ENCODE results near the gene BCL7A.
"Not testable (repeated sequence)": the region's sequence is repeated elsewhere in the genome, so short reads cannot be mapped to it uniquely, and the experiment has no call there.

Gene BCL7A

DNA sequence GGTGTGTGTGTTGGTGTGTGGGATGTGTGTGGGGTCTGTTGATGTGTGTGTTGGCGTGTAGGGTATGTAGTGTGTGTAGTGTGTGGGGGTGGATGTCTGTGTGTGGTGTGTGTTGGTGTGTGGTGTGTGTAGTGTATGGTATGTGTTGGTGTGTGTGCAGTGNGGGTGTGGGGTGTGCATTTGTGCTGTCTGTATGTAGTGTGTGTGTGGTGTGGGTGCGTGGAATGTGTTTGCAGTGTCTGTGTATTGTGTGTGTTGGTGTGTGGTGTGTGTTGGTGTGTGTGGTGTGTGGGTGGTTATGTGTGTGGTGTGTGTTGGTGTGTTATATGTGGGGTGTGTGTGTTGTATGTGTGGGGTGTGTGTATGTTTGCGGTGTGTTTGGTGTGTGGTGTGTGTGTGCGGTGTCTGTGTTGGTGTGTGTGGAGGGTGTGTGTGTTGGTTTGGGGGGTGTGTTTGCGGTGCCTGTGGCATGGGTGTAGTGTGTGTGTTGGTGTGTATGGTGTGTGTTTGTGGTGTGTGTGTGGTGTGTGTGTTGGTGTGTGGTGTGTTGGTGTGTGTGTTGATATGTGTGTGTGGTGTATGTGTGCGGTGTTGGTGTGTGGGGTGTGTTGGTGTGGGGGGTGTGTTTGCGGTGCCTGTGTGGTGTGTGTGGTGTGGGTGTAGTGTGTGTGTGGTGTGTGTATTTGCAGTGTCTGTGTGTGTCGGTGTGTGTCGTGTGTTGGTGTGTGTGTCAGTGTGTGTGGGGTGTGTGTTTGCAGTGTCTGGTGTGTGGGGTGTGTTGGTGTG lies 71.6 kb downstream of the BCL7A start:
- no peak for DNase-seq (ENCODE audit: low read depth in 2 of 2)

DNA sequence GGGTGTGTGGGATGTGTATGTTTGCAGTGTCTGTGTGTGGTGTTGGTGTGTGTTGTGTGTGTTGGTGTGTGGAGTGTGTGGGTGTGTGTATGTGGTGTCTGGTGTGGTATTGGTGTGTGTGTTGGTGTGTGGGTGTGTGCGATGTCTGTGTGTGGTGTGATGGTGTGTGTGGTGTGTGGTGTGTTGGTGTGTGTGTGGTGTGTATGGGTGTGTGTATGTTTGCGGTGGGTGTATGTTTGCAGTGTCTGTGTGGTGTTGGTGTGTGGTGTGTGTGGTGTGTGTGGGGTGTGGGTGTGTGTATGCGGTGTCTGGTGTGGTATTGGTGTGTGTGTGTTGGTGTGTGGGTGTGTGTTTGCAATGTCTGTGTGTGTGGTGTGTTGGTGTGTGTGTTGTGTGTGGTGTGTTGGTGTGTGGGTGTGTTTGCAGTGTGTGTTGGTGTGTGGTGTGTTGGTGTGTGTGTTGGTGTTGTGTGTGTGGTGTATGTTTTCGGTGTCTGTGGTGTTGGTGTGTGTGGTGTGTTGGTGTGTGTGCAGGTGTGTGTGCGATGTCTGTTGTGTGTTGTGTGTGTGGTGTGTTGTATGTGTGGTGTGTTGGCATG lies 72.6 kb downstream of the BCL7A start:
- no peak for DNase-seq (ENCODE audit: low read depth in 2 of 2)

DNA sequence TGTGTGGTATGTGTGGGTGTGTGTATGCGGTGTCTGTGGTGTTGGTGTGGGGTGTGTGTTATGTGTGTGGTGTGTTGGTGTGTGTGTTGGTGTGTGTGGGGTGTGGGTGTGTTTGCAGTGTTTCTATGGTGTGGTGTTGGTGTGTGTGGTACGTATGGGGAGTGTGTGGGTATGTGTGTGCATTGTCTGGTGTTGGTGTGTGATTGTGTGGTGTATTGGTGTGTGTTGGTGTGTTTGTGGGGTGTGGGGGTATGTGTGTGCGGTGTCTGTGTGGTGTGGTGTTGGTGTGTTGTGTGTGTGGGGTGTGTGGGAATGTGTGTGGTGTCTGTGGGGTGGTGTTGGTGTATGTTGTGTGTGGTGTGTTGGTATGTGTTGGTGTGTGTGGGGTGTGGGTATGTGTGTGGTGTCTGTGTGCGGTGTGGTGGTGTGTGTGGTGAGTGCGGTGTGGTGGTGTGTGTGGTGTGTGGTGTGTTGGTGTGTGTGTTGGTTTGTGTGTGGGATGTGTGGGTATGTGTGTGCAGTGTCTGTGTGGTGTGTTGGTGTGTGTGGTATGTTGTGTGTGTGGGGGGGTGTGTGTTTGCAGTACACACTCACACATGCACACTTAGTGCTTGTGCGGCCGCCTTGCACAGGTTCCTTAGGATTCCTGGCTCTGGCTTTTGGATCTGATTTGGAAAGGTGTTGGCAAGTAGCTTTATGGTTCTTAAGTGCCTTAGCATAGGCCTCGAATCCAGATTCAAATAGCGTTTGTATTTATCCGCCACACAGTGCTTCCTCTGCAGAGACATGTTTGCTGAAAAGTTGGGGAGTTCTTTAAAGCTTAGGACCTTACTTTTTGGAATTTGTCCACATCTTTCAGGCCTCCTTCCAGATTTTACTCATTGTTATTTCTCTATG lies 73.3 kb downstream of the BCL7A start:
- no peak for DNase-seq (ENCODE audit: low read depth in 2 of 2)

DNA sequence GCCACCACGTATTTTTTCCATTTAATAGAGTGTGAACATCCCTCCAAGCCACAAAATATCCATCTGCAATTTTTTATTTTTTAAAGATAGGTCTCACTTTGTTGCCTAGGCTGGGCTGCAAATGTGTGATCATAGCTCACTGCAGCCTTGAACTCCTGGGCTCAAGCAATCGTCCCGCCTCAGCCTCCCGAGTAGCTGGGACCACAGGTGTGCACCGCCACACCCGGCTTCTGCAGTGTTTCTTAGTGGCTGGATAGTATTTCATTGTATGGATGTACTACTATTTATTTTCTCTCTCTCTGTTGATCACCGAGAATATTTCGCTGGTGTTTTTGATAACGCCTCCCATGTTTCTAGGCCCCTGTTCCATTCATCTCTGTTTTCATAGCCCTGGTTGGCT lies 74.3 kb downstream of the BCL7A start:
- DNase-seq (ENCODE audit: low read depth in 2 of 2), result no peak

DNA sequence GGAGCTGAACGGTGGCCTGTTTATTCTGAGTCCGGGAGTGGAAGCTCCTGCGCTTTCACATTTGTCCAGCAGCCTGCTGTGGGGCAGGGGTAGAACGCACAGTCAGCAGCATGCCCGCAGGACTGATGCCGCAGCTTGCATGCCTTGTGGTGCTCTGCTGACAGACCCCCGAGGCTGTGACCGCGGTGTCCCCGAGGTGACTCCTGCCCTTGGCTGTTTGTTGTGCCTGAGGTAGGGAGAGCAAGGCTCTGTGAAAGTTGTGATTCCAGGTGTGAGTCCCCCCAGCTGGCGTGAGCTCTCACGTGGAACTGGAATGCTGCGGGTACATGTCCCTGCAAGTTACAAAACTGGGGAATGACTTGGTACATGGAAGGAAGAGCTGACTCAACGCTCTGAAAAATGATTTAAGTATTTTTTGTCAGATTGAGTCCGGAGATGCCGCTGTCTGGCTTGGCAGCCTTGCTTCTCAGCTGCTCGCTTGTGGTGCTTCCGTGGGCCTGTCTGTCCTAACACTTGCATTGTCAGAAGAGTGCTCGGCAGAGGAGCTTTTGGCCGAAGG lies 75.0 kb downstream of the BCL7A start:
- no peak for DNase-seq (ENCODE audit: low read depth in 2 of 2)

DNA sequence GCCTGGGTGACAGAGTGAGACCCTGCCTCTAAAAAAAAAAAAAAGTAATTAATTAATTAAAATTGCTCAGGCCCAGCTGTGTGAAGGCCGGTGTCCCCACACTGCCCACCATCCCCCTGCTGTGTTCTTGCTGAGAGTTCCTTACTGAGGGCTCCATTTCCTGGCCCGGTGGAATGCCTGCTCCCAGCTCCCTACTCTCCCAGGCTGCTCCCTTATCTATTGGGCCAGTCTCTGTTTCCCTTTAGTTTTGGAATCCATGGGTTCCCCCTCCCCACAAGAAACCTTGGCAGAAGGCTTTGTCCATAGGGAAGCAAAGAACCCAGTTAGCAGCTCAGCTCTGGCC lies 75.9 kb downstream of the BCL7A start:
- DNase-seq (ENCODE audit: low read depth in 2 of 2), result no peak

DNA sequence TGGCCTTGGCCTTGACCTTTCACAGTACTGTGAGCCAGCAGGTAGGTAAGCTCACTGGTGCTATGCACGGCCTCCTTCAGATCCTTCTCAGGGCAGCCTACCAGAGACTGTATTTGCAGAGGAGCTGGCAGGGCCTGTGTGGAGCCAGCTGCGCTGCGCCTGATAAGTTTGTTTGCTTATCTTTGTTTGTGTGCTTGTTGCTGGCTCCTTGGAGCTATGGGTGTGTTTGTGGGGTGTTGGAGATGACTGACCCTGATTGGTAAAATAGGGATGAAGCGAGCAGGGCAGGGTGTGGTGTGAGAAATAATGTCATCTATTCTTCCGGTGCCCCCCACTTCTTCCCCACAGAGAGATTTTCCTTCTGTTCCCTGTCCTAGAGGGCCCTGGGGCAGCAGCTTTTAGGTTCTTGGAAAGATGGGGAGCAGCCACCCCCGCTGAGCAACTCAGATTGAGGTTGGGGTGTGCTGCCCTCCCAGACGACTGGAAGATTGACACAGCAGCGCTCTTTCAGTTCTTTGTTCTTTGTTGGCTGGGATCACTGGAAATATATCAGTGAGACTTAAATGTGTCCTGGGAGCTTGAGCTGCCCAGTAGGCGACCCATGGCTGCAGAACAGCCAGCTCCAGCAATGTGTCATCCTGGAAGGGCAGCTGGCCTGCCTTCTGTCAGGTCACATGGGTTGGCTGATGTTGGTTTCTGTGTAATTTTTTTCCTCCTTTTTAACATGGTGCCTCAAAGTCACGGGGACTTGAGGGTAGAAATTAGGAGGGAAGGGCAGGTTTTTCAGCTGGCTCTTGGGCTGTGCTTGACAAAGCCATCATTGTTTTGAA lies 76.5 kb downstream of the BCL7A start:
- DNase-seq (ENCODE audit: low read depth in 2 of 2), result no peak

DNA sequence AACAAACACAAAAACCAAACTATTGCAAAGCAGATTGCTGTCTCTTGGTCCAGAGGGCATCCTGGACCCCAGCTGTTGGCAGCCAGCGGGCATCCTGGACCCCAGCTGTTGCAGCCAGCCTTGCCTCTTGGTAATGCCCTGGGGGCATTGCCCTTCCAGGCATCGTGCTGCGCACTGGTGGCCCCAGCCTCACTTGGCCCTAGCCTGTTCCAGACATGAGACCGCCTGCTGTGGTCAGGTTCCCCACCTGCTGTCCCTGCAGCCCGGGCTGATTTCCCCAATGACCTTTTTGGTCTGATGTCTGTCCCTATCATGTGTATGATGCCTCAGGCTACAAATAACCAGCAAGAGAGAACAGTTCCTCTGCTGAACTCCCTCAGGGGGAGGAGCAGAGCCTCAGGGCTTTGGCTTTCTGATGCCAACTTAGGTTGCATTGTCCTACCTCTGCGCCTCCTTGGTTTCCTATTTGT lies 77.6 kb downstream of the BCL7A start:
- DNase-seq (ENCODE audit: low read depth in 2 of 2), result no peak

DNA sequence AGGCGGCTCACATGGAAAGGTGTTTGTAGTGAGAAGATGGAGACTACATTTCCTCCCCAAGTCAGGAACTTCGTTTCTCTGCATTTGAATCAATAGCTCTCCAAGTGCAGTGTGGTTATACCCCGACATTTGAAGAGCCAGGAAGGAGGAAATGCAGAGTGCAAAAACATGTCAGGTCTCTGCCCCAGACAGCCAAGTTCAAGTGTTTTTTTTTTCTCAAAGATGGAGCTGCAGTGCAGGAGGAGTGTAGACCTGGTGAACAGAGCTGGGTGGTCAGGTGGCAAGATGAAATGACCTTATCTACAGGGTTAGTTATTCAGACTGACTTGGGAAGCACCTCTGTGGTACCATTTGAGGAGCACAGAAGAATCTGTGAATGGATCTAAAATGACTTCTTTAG lies 78.2 kb downstream of the BCL7A start:
- no peak for DNase-seq (ENCODE audit: low read depth in 2 of 2)

DNA sequence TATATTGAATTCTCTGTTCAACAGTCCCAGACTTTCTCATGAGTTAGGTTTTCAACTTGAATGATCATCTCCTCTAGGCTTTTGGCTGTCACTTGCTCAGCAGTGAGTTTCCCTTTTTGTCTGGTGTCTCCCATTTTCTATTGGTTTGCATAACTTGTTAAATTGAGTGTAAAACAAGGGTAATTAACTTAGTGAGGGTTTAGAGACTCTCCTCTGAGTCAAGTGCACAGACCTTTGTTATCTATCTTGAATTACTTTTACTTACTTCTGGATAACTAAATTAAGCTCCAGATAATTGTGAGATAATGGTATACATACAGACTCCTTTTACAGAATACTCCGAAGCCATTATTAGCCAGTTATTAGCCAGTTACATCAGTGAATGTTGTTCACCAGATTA lies 78.9 kb downstream of the BCL7A start:
- DNase-seq (ENCODE audit: low read depth in 2 of 2), result no peak

DNA sequence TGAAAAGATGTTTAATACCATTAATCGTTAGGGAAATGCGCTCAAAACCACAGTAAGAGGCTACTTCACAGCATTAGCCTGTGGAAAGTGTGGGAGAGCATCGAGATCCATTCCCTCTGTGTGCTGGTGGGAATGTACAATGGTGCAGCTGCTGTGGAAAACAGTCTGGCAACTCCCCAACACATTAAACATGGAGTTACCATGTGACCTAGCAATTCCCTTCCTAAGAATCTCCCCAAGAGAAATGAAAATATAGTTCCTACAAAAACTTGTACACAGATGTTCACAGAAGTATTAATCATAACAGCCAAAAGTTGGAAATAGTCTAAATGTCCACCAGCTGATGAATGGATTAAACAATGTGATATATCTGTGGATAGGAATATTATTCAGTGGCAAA lies 80.6 kb downstream of the BCL7A start:
- DNase-seq (ENCODE audit: low read depth in 2 of 2), result no peak

DNA sequence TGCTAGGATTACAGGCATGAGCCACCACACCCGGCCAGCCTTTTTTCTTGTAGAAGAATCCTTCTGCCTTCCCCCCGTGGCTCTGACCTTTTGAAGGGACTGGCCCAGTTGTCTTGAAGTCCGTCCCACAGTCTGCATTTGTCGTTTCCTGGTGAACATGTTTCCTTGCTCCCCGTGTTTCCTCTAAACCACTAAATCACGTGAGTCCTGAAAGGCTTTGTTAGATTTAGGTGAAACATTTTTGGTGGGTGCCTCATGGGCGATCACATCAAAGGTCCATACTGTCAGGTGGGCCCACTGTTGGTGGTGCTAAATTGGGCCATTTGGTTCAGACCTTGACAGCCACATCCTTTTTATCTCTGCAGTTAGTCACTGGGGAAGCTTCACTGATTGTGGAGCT lies 83.2 kb downstream of the BCL7A start:
- no peak for DNase-seq (ENCODE audit: low read depth in 2 of 2)

DNA sequence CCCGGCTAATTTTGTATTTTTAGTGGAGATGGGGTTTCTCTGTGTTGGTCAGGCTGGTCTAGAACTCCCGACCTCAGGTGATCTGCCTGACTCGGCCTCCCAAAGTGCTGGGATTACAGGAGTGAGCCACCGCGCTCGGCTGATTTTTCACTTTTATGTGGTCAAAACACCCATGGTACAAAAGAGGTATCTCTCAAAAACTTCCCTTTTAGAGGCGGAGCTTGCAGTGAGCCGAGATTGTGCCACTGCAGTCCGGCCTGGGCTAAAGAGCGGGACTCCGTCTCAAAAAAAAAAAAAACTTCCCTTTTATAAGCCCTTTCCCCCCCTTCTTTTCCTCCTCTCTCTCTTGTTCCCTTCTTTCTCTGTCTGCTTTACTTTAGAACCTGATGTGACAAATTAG lies 83.8 kb downstream of the BCL7A start:
- DNase-seq (ENCODE audit: low read depth in 2 of 2), result not testable (repeated sequence)

DNA sequence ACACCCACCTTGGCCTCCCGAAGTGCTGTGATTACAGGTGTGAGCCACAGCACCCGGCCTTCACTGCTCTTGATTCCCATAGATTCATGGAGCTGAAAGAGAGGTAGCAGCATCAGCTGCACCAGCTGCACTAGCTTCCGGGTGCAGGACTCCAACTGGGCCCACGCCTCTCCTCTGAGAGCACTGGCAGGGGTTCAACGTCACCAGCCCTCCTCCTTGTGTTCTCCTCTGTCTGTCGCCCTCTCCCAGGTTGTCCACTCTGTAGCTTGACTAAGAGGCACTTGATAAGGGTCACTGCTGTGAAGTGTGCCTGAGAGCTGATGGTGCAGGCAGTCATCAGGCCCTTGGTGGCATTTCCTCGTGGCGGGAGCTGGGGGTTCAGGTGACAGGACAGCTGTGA lies 85.2 kb downstream of the BCL7A start:
- DNase-seq (ENCODE audit: low read depth in 2 of 2), result no peak

DNA sequence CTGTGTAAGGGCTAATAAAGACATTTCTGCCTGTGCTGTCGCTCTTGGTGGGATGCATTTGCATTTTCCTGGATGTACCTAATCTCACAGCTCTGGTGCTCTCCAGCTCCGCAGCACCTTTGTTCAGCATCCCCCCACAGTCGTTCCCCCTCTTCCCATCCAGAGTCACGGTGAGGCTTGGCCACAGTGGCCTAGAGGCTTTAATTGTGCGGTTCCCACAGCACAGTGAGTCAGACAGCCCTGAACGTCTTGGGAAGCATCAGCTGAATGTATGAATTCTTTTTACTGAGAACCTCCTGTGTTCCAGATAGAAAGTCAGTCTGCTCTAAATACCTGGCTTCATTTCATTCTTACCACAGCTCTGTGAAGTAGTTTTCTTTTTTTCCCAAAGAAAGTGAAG lies 85.6 kb downstream of the BCL7A start:
- DNase-seq (ENCODE audit: low read depth in 2 of 2), result no peak

DNA sequence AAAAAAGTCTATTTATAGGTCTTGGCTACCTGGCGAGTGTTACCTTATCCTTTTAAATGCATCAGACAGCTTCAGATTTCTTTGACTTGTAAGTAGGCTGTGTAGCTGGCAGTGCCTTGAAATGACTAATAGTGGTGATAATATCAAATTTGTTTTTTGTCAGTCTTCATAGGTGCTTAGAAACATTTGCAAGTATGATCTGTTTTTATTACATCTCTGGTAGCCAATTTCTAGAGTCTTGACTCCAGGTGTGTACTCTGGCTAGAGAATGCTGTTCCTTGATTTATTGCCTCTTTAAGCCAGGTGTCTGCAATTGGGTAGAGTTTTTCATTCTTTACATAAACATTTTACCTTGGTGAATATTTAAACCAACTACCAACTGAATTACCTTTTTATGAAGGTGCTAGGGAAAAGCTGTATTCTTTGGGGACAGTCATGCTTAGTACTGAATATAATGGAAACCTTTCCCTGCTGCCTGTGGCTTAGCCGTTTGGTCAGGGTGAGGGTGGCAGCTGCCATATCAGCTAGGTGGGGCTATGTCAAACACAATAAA lies 89.5 kb downstream of the BCL7A start:
- no peak for DNase-seq (ENCODE audit: low read depth in 2 of 2)

All from stimulated activated CD8-positive, alpha-beta memory T cell treated with anti-CD3 and anti-CD28 coated beads, Interleukin-2, amount 100 ng/mL, for 1 hour (primary cell).